H1 (cell line): ENCODE results near the gene PNPLA1. TPM values are rescaled to one million over a fixed set of nuclear protein-coding genes. Genes with fewer than 3 reads are reported as not detected.

Source experiments
- CTCF ChIA-PET: fragments of 300-600 bp; sonication (Branson Sonifier 250); formaldehyde crosslinking; loops from one replicate; lab custom pipeline; 2021; ENCODE audit not compliant: partially characterized antibody; lab: Charles Lee
- POLR2A ChIA-PET: fragments of 300-600 bp; sonication (Branson Sonifier 250); formaldehyde crosslinking; loops from one replicate; lab custom pipeline; 2021; ENCODE audit warnings: inconsistent platforms; ENCODE audit not compliant: partially characterized antibody; lab: Charles Lee
- DNase-seq, 2 experiments: peaks; one replicate each; pipeline versions ENCODE4 v3.0.0 to v3.0.0-alpha.2; 2010 to 2022; ENCODE audit warnings: low spot score in 2 of 2, low read depth in 1 of 2, mixed read lengths in 1 of 2
- FAIRE-seq: peaks from 2 replicates; lab custom pipeline; 2011; peaks lifted over from hg19 to GRCh38; lab: Jason Lieb, UNC
- H2AFZ ChIP-seq: 2 replicates; pipeline ENCODE4 v1.8.1; 2012; ENCODE audit warnings: low read length, inconsistent platforms
- H2AK5ac ChIP-seq: 2 replicates; pipeline ENCODE4 v1.6.1; 2013; ENCODE audit warnings: low read depth, low read length
- H2BK120ac ChIP-seq: replicated peaks from 2 replicates; pipeline ENCODE3; 2013; ENCODE audit warnings: low read depth, low read length, inconsistent platforms
- H2BK12ac ChIP-seq: 2 replicates; pipeline ENCODE4 v1.6.1; 2013; ENCODE audit warnings: low read depth, low read length
- H2BK15ac ChIP-seq: 2 replicates; pipeline ENCODE4 v1.6.1; 2013; ENCODE audit warnings: low read length
- H2BK20ac ChIP-seq: 2 replicates; pipeline ENCODE4 v1.6.1; 2013; ENCODE audit warnings: low read length
- H2BK5ac ChIP-seq: 2 replicates; pipeline ENCODE4 v1.6.1; 2013; ENCODE audit warnings: low read depth, low read length
- H3K14ac ChIP-seq: 2 replicates; pipeline ENCODE4 v1.6.1; 2013; ENCODE audit warnings: inconsistent platforms; ENCODE audit not compliant: insufficient read length
- H3K18ac ChIP-seq: 2 replicates; pipeline ENCODE4 v1.6.1; 2013; ENCODE audit warnings: low read length; ENCODE audit errors: extremely low read depth
- H3K23ac ChIP-seq: 2 replicates; pipeline ENCODE4 v1.6.1; 2013; ENCODE audit warnings: inconsistent platforms; ENCODE audit not compliant: insufficient read length
- H3K23me2 ChIP-seq: 2 replicates; pipeline ENCODE4 v1.6.1; 2013; ENCODE audit warnings: low read depth, low read length
- H3K27ac ChIP-seq: 2 replicates; pipeline ENCODE4 v1.6.1; 2011; ENCODE audit warnings: low read depth, low read length, inconsistent platforms
- H3K27me3 ChIP-seq, 4 experiments: replicated peaks in 1 of 4; 1 replicate in 1 of 4; 2 replicates in 3 of 4; pipeline versions ENCODE4 v1.6.1 to v1.8.1; 2011 to 2013; ENCODE audit warnings: low read length in 3 of 4, mild to moderate bottlenecking in 3 of 4, inconsistent platforms in 2 of 4, mixed read lengths in 2 of 4, moderate library complexity in 1 of 4; ENCODE audit not compliant: control insufficient read depth in 3 of 4, insufficient read depth in 3 of 4; ENCODE audit errors: extremely low read depth in 1 of 4
- H3K36me3 ChIP-seq, 4 experiments: 2 replicates each; pipeline versions ENCODE4 v1.6.1 to v1.8.1; 2011 to 2013; ENCODE audit warnings: mild to moderate bottlenecking in 4 of 4, low read length in 3 of 4, moderate library complexity in 2 of 4, control low read depth in 1 of 4, inconsistent platforms in 1 of 4; ENCODE audit not compliant: insufficient read depth in 4 of 4, control insufficient read depth in 2 of 4
- H3K4ac ChIP-seq: replicated peaks from 2 replicates; pipeline ENCODE3; 2013; ENCODE audit warnings: low read length, low read depth, mixed read lengths, inconsistent platforms; ENCODE audit not compliant: insufficient read length
- H3K4me1 ChIP-seq, 4 experiments: replicated peaks in 1 of 4; 1 replicate in 1 of 4; 2 replicates in 3 of 4; pipeline versions ENCODE4 v1.6.1 to v1.8.1; 2011 to 2013; ENCODE audit warnings: low read length in 3 of 4, inconsistent platforms in 2 of 4, mixed read lengths in 1 of 4; ENCODE audit not compliant: insufficient read depth in 4 of 4, control insufficient read depth in 3 of 4
- H3K4me2 ChIP-seq, 2 experiments: 2 replicates each; pipeline versions ENCODE4 v1.6.1 to v1.8.1; 2011 to 2013; ENCODE audit warnings: low read depth in 2 of 2, low read length in 2 of 2, control low read depth in 1 of 2, inconsistent platforms in 1 of 2, mild to moderate bottlenecking in 1 of 2; ENCODE audit not compliant: insufficient read depth in 1 of 2
- H3K4me3 ChIP-seq, 4 experiments: fragments of 200-600, 300-600 bp in 1 of 4; sonication (generic), shearing (Covaris generic), sonication (Bioruptor Twin) in 1 of 4; 2 replicates each; pipeline versions ENCODE4 v1.5.1 to v1.8.1; 2011 to 2016; ENCODE audit warnings: low read length in 4 of 4, low read depth in 3 of 4, control low read depth in 2 of 4, inconsistent platforms in 2 of 4, mild to moderate bottlenecking in 2 of 4, mixed read lengths in 1 of 4, moderate library complexity in 1 of 4; ENCODE audit not compliant: insufficient read depth in 2 of 4; ENCODE audit errors: extremely low read depth in 1 of 4
- H3K56ac ChIP-seq: replicated peaks from 2 replicates; pipeline ENCODE3; 2013; ENCODE audit warnings: low read depth, mild to moderate bottlenecking, mixed read lengths, low read length, inconsistent platforms; ENCODE audit not compliant: insufficient read length
- H3K79me1 ChIP-seq: 2 replicates; pipeline ENCODE4 v1.6.1; 2013; ENCODE audit warnings: low read depth, low read length, control low read depth
- H3K79me2 ChIP-seq, 2 experiments: 2 replicates each; pipeline versions ENCODE4 v1.6.1 to v1.8.1; 2012 to 2013; ENCODE audit warnings: low read length in 2 of 2, mild to moderate bottlenecking in 2 of 2, inconsistent platforms in 1 of 2; ENCODE audit not compliant: insufficient read depth in 2 of 2, control insufficient read depth in 1 of 2
- H3K9ac ChIP-seq, 4 experiments: replicated peaks in 1 of 4; 1 replicate in 1 of 4; 2 replicates in 3 of 4; pipeline versions ENCODE4 v1.6.1 to v1.8.1; 2011 to 2013; ENCODE audit warnings: low read depth in 3 of 4, low read length in 3 of 4, control low read depth in 2 of 4, mild to moderate bottlenecking in 2 of 4, moderate library complexity in 2 of 4, inconsistent platforms in 1 of 4; ENCODE audit errors: extremely low read depth in 1 of 4
- H3K9me3 ChIP-seq, 2 experiments: 2 replicates each; pipeline versions ENCODE4 v1.6.1 to v1.8.1; 2012 to 2013; ENCODE audit warnings: mild to moderate bottlenecking in 2 of 2, moderate library complexity in 2 of 2, control low read depth in 1 of 2, inconsistent platforms in 1 of 2, low read depth in 1 of 2, low read length in 1 of 2, mixed read lengths in 1 of 2; ENCODE audit not compliant: insufficient read depth in 2 of 2
- H4K20me1 ChIP-seq, 2 experiments: replicated peaks in 1 of 2; 2 replicates each; pipeline versions ENCODE3 to v1.8.1; 2011 to 2013; ENCODE audit warnings: inconsistent platforms in 2 of 2, low read length in 2 of 2, mild to moderate bottlenecking in 1 of 2; ENCODE audit not compliant: insufficient read depth in 2 of 2, control insufficient read depth in 1 of 2
- H4K5ac ChIP-seq: 2 replicates; pipeline ENCODE4 v1.6.1; 2013; ENCODE audit warnings: low read length, low read depth, mixed read lengths, inconsistent platforms; ENCODE audit not compliant: insufficient read length
- H4K8ac ChIP-seq: 2 replicates; pipeline ENCODE4 v1.8.0; 2013; ENCODE audit warnings: mild to moderate bottlenecking, moderate library complexity, low read length, inconsistent platforms; ENCODE audit not compliant: insufficient read depth; ENCODE audit errors: extremely low read depth
- H4K91ac ChIP-seq: replicated peaks from 2 replicates; pipeline ENCODE3; 2013; ENCODE audit warnings: low read length, mixed read lengths, inconsistent platforms; ENCODE audit not compliant: insufficient read length
- SIN3A ChIP-seq, 2 experiments: IDR thresholded peaks in 1 of 2; conservative IDR thresholded peaks in 1 of 2; 2 replicates each; pipeline ENCODE4 v1.6.1; 2011 to 2012; ENCODE audit warnings: low read length in 2 of 2, improper control_type of control experiment in 1 of 2, low read depth in 1 of 2, mild to moderate bottlenecking in 1 of 2
- SP1 ChIP-seq: IDR thresholded peaks from 2 replicates; pipeline ENCODE4 v1.6.1; 2011; ENCODE audit warnings: low read depth, low read length
- WGBS, 2 experiments: shearing (Covaris generic) in 1 of 2; methylation state at CpG; one replicate each; pipeline versions ENCODE4 v1.1.6 to v1.1.7; 2013 to 2015; ENCODE audit warnings: low lambda C conversion rate in 2 of 2, mixed read lengths in 2 of 2, inconsistent platforms in 1 of 2, low coverage in 1 of 2, missing lambda C conversion rate in 1 of 2; ENCODE audit not compliant: insufficient replicate concordance in 2 of 2, insufficient coverage in 1 of 2, insufficient read length in 1 of 2; ENCODE audit errors: extremely low coverage in 1 of 2, missing lambda C conversion rate in 1 of 2; 5-methylcytosine and 5-hydroxymethylcytosine counted together
- polyA plus RNA-seq, 7 experiments: library from polyadenylated mRNA; depleted of rRNA in 3 of 7; stranded (reverse) in 5 of 7; unstranded in 2 of 7; fragments of >200 nt in 5 of 7; fragments of 200-250 nt in 2 of 7; gene quantifications; 1 replicate in 5 of 7; 2 replicates in 1 of 7; 4 replicates in 1 of 7; pipeline versions ENCODE4 v1.2.1 to v1.2.3, GENCODE V29; 2011 to 2013; ENCODE audit warnings: missing spikeins in 2 of 7, mixed read lengths in 2 of 7
- total RNA-seq: library from RNA; stranded (reverse); fragmentation: NEBNext Ultra II Directional; extraction: Animal tissue kit (Norgen Biotek cat#: 25700); gene quantifications from 2 replicates; pipeline ENCODE4 v1.2.1, GENCODE V29; 2021

Gene PNPLA1
- total and polyA plus RNA-seq, 2 of the 8 experiments (the other 6 are each of a cell fraction or from before 2014, with no cell fraction given): not detected

GRCh38 chr6:36301085-36301658, 31.3 kb downstream of the PNPLA1 start:
- POLR2A ChIA-PET: no interaction called here
- 86% methylated on average over 7 of the region's 10 CpGs; no CpG with 5 or more reads in 1 of the 2 experiments for WGBS, 2 experiments
- TF ChIP-seq SIN3A (conservative IDR thresholded peaks at IDR 0.05 in 1 of 2, IDR thresholded peaks at IDR 0.05 in 1 of 2; ENCODE audit: low read depth in 1 of 2, low read length in 2 of 2) (no peak), SP1 (no peak)
- H2BK5ac ChIP-seq: no peak overlapping the region
- H3K36me3 ChIP-seq: no peaks in the 10 kb centered on the region
- H3K27ac ChIP-seq: no peak overlapping the region
- H2AFZ ChIP-seq: no peak overlapping the region
- CTCF ChIA-PET: interaction anchor here (1.0 to 10.9 kb wide), 8 partner anchors 13 to 287 kb away, joined by 3 to 137 read pairs (median 4); no protein-coding TSS in a partner anchor
- no peaks in the 10 kb centered on the region for H3K23me2 ChIP-seq
- FAIRE-seq (no peak), DNase-seq (no peak)
- no peak overlapping the region for H3K4me3 ChIP-seq
- H3K79me1 ChIP-seq: no peaks in the 10 kb centered on the region
- H3K27me3 ChIP-seq: no peaks in the 10 kb centered on the region
- H4K20me1 ChIP-seq: no peaks in the 10 kb centered on the region
- no peak overlapping the region for H3K23ac ChIP-seq
- H3K4ac ChIP-seq: no peak overlapping the region
- H3K9ac ChIP-seq: no peak overlapping the region
- H2BK120ac ChIP-seq: no peak overlapping the region
- H3K56ac ChIP-seq: no peak overlapping the region
- H2BK20ac ChIP-seq: no peak overlapping the region
- no peak overlapping the region for H3K4me2 ChIP-seq
- no peak overlapping the region for H4K8ac ChIP-seq
- no peak overlapping the region for H4K91ac ChIP-seq
- no peak overlapping the region for H3K18ac ChIP-seq
- H2BK12ac ChIP-seq: no peak overlapping the region
- peak overlapping the region; percentile 61; the same call in 1 of the 2 replicates for H2BK15ac ChIP-seq
- no peak overlapping the region for H2AK5ac ChIP-seq
- H3K79me2 ChIP-seq: no peaks in the 10 kb centered on the region
- no peak overlapping the region for H4K5ac ChIP-seq
- no peak overlapping the region for H3K14ac ChIP-seq
- H3K4me1 ChIP-seq: peaks cover 0 to 2% (median under 1%) of the 10 kb centered on the region in 4 experiments; a peak in 3 of 7 replicates
- H3K9me3 ChIP-seq: no peaks in the 10 kb centered on the region
